HG02870 (cell line): ENCODE measurements around the gene SHROOM3.

Experiments
- ATAC-seq: cut with Tn5 transposase; IDR thresholded peaks from one replicate; pipeline ENCODE4 v1.9.1; 2021; ENCODE audit warnings: mild to moderate bottlenecking, moderate library complexity; ENCODE audit not compliant: unreplicated experiment

Gene SHROOM3

GRCh38 chr4:76762137-76763130 lies 327.4 kb downstream of the SHROOM3 start:
- no peak for ATAC-seq

GRCh38 chr4:76764251-76764650 lies 329.2 kb downstream of the SHROOM3 start:
- ATAC-seq: no peak

- no peak for ATAC-seq
These were observed 330.6 kb downstream of the SHROOM3 start for GRCh38 chr4:76765473-76766183.

GRCh38 chr4:76767983-76768382 lies 333.0 kb downstream of the SHROOM3 start:
- ATAC-seq: no peak

GRCh38 chr4:76772498-76773106 lies 337.6 kb downstream of the SHROOM3 start:
- ATAC-seq: peak; percentile 78

- ATAC-seq: no peak
These were observed 338.7 kb downstream of the SHROOM3 start for GRCh38 chr4:76773766-76774165.

GRCh38 chr4:76779740-76780459 lies 344.9 kb downstream of the SHROOM3 start:
- ATAC-seq: no peak

GRCh38 chr4:76780781-76781697 lies 346.0 kb downstream of the SHROOM3 start:
- no peak for ATAC-seq

GRCh38 chr4:76781698-76782595 lies 346.9 kb downstream of the SHROOM3 start:
- ATAC-seq: peak; percentile 75

- ATAC-seq: no peak
These were observed 347.8 kb downstream of the SHROOM3 start for GRCh38 chr4:76782837-76783236.

- ATAC-seq: no peak
These were observed 348.8 kb downstream of the SHROOM3 start for GRCh38 chr4:76783836-76784235.

GRCh38 chr4:76784237-76784636 lies 349.2 kb downstream of the SHROOM3 start:
- no peak for ATAC-seq

GRCh38 chr4:76787898-76788297 lies 352.9 kb downstream of the SHROOM3 start:
- no peak for ATAC-seq

GRCh38 chr4:76790377-76790776 lies 355.3 kb downstream of the SHROOM3 start:
- ATAC-seq: no peak

- ATAC-seq: no peak
These were observed 356.4 kb downstream of the SHROOM3 start for GRCh38 chr4:76791479-76791878.

- no peak for ATAC-seq
These were observed 357.4 kb downstream of the SHROOM3 start for GRCh38 chr4:76792418-76792817.

GRCh38 chr4:76795243-76795642 lies 360.2 kb downstream of the SHROOM3 start:
- no peak for ATAC-seq

- ATAC-seq: no peak
These were observed 364.1 kb downstream of the SHROOM3 start for GRCh38 chr4:76799140-76799539.

GRCh38 chr4:76799718-76800117 lies 364.7 kb downstream of the SHROOM3 start:
- no peak for ATAC-seq
